Subcutaneous adipose tissue (tissue), 4 donors: Measurements from ENCODE around the gene TMEM273. TPM values are rescaled to one million over a fixed set of nuclear protein-coding genes. Genes with fewer than 3 reads are reported as not detected.

Experiments used
- CTCF ChIP-seq: fragments of 450-650 bp; IDR thresholded peaks from one replicate; pipeline ENCODE4 v1.5.1; 2016; ENCODE audit warnings: low read depth, mild to moderate bottlenecking, control low read depth, antibody characterized with exemption, moderate library complexity
- total RNA-seq, 4 donors: library from RNA; depleted of rRNA; stranded (reverse); fragments of >200 nt; gene quantifications; one replicate each; pipeline ENCODE4 v1.1.0, GENCODE V29; 2016

Gene TMEM273
- total RNA-seq, 4 donors from 2014 or later, result 16.1 to 48.0 (median 28.3) TPM

DNA sequence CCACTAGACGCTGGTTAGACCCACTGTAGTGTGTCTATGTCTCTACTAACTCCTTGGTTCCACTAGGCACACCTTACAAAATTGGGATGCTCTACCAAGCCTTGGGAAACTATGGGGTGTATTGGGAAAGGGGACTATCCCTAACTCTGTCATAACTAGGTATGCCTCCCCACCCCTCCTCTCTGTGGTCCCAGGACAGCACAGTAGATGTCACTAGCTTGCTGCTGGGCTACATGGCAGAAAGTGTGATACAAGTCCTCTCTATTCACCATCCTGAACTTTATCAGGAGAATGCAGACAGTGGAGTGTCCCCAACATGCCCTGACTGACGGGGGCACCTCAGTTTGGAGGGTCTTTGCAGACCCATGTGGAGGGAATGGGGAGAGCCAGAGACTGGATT, 30.3 kb upstream of the TMEM273 start:
- no peak for TF ChIP-seq CTCF

DNA sequence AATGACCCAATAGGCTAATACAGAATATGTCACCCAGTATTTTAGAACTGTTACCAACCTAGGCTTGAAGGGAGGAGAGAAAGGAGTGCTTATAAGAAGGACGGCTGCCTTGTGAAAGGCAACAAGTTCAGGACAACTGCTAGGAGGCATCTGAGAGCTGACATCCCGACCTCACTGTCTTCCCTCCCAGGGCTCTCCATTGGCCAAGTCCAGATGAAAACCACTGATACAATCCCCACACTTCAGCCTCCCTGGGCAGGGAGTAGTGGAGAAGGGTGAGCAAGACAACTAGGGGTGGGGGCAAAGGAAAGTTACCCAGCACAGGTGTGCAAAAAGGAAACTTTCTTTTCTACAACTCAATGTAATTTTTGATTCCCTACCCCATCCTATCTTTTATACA, 29.5 kb upstream of the TMEM273 start:
- TF ChIP-seq CTCF, result no peak

GRCh38 chr10:49213211-49213610, 25.0 kb upstream of the TMEM273 start:
- no peak for TF ChIP-seq CTCF

GRCh38 chr10:49212783-49213182, 24.6 kb upstream of the TMEM273 start:
- no peak for TF ChIP-seq CTCF

DNA sequence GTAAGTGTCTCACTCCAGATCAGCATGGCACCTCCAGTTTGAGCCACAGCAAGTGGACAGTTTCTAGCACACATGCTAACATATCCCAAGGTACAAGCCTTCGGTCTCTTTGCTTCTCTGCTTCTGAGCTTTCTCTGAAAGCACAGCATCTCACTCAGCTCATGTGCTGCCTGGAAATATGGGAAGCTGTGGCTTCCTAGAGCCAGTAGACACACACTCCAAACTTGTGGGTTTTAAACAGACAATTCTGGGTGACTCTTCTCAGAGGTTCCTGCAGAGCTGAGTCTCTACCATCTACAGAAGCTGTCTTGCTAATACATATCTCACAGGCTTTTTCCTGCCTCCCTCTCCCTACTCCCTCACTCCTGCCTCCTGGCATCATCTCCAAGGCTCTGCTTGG, 23.9 kb upstream of the TMEM273 start:
- TF ChIP-seq CTCF, result no peak

DNA sequence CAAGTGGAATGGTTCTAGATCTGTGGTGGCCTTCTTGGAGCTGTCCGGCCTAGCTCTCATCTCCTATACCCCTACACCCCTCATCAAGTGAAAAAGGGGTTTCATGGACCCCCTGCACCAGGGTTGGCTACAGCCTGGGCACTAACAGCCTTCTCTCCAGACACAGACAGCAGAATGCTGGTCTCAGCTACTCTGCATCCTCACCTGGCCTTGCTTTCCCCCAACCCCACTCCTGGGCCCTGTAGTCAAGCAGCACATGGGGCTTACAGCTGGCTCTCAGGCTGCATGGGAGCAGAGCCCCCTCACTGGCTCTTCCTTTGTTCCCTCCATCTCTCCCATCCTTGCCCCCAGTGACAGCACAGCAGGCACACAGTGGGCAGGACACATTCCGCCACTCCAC, 20.8 kb upstream of the TMEM273 start:
- no peak for TF ChIP-seq CTCF

GRCh38 chr10:49207936-49208487, 19.8 kb upstream of the TMEM273 start:
- no peak for TF ChIP-seq CTCF
